K562 (cell line): ENCODE results near the gene ANAPC4. TPM values are rescaled to one million over a fixed set of nuclear protein-coding genes. Genes with fewer than 3 reads are reported as not detected.

Experiments
- ATAC-seq: fragments of 200-7000 bp; cut with Tn5 transposase; 3 replicates; pipeline ENCODE4 v1.9.1; 2020; ENCODE audit warnings: moderate library complexity
- BruUV-seq: library from RNA; stranded (reverse); fragments of 400-500 nt; replicated peaks from 2 replicates; lab custom pipeline; 2021; lab: Mats Ljungman, UMichigan
- CTCF ChIA-PET: fragments of 300-600 bp; formaldehyde crosslinking; extraction: SDS; loops from one replicate; lab custom pipeline; 2021; ENCODE audit warnings: low intra/inter-chr PET ratio; lab: Yijun Ruan, JAX
- POLR2A ChIA-PET: fragments of 300-600, 350-650 bp; sonication (Branson Sonifier 250); formaldehyde crosslinking; extraction: SDS; loops from one replicate; lab custom pipeline; 2021; ENCODE audit warnings: antibody characterized with exemption, inconsistent platforms; lab: Yijun Ruan, JAX
- DNase-seq, 4 experiments: peaks; one replicate each; pipeline versions ENCODE4 v3.0.0 to v3.0.0-alpha.2; 2011 to 2018; ENCODE audit warnings: low spot score in 3 of 4, mixed read lengths in 3 of 4; ENCODE audit errors: extremely low read depth in 1 of 4
- FAIRE-seq: peaks from 2 replicates; lab custom pipeline; 2011; peaks lifted over from hg19 to GRCh38; lab: Jason Lieb, UNC
- H2AFZ ChIP-seq: 2 replicates; pipeline ENCODE4 v1.6.0; 2011; ENCODE audit warnings: low read depth, low read length, control low read depth, inconsistent platforms
- H3K27ac ChIP-seq: fragments of 200-600 bp; 3 replicates; pipeline ENCODE4 v1.8.0; 2011; ENCODE audit warnings: low read depth, mild to moderate bottlenecking, control low read depth, inconsistent platforms, low read length, moderate library complexity, mixed read lengths; ENCODE audit errors: extremely low read depth
- H3K27me3 ChIP-seq, 2 experiments: fragments of 300-600 bp in 1 of 2; 2 replicates in 1 of 2; 3 replicates in 1 of 2; pipeline versions ENCODE4 v1.6.0 to v1.8.0; 2011; ENCODE audit warnings: inconsistent platforms in 2 of 2, low read length in 2 of 2, mild to moderate bottlenecking in 1 of 2, mixed read lengths in 1 of 2, moderate library complexity in 1 of 2; ENCODE audit not compliant: control insufficient read depth in 2 of 2, insufficient read depth in 2 of 2
- H3K36me3 ChIP-seq: fragments of 300-600 bp; 3 replicates; pipeline ENCODE4 v1.8.0; 2011; ENCODE audit warnings: mild to moderate bottlenecking, low read length, inconsistent platforms; ENCODE audit not compliant: control insufficient read depth, insufficient read depth
- H3K4me1 ChIP-seq, 2 experiments: fragments of 200-600 bp in 1 of 2; replicated peaks in 1 of 2; 2 replicates in 1 of 2; 3 replicates in 1 of 2; pipeline versions ENCODE4 v1.5.1 to v1.8.0; 2011; ENCODE audit warnings: inconsistent platforms in 2 of 2, low read length in 2 of 2, mild to moderate bottlenecking in 1 of 2, mixed read lengths in 1 of 2, moderate library complexity in 1 of 2; ENCODE audit not compliant: control insufficient read depth in 2 of 2, insufficient read depth in 2 of 2
- H3K4me2 ChIP-seq: 2 replicates; pipeline ENCODE4 v1.6.1; 2011; ENCODE audit warnings: low read length, control low read depth, inconsistent platforms, mixed read lengths; ENCODE audit not compliant: insufficient read depth
- H3K4me3 ChIP-seq: fragments of 200-600 bp; sonication (generic), shearing (Covaris generic); 2 replicates; pipeline ENCODE4 v1.5.1; 2016; ENCODE audit warnings: control low read depth, inconsistent platforms
- H3K79me2 ChIP-seq: fragments of 200-600 bp; 3 replicates; pipeline ENCODE4 v1.8.0; 2011; ENCODE audit warnings: low read length, inconsistent platforms; ENCODE audit not compliant: control insufficient read depth, insufficient read depth
- H3K9ac ChIP-seq, 2 experiments: 2 replicates each; pipeline versions ENCODE4 v1.6.0 to v1.6.1; 2011; ENCODE audit warnings: low read depth in 2 of 2, low read length in 2 of 2, control low read depth in 1 of 2, inconsistent platforms in 1 of 2, mild to moderate bottlenecking in 1 of 2, mixed read lengths in 1 of 2; ENCODE audit not compliant: insufficient read depth in 1 of 2
- H3K9me1 ChIP-seq: one replicate; pipeline ENCODE4 v1.6.0; 2011; ENCODE audit warnings: inconsistent platforms, mild to moderate bottlenecking, low read length, moderate library complexity; ENCODE audit not compliant: control insufficient read depth, insufficient read depth
- H3K9me3 ChIP-seq: replicated peaks from 2 replicates; pipeline ENCODE4 v1.5.1; 2011; ENCODE audit warnings: low read depth, low read length, inconsistent platforms; ENCODE audit not compliant: control insufficient read depth, insufficient read depth
- H4K20me1 ChIP-seq: replicated peaks from 2 replicates; pipeline ENCODE4 v1.6.1; 2011; ENCODE audit warnings: low read length, inconsistent platforms, mixed read lengths; ENCODE audit not compliant: control insufficient read depth, insufficient read depth
- BDP1 ChIP-seq: IDR thresholded peaks from 3 replicates; pipeline ENCODE4 v1.6.1; 2011; ENCODE audit not compliant: insufficient read length, insufficient read depth
- CBX3 ChIP-seq, 2 experiments: IDR thresholded peaks; 1 replicate in 1 of 2; 2 replicates in 1 of 2; pipeline ENCODE4 v1.6.1; 2012; ENCODE audit warnings: inconsistent platforms in 2 of 2, low read length in 2 of 2, borderline replicate concordance in 1 of 2, control low read depth in 1 of 2
- FOS ChIP-seq: IDR thresholded peaks from 3 replicates; pipeline ENCODE4 v1.6.1; 2011; ENCODE audit not compliant: insufficient read length; ENCODE audit errors: extremely low read depth
- ZNF778 ChIP-seq: fragments of 450-650 bp; formaldehyde crosslinking; IDR thresholded peaks from 2 replicates; pipeline ENCODE4 v1.4.0; 2020; ENCODE audit warnings: mild to moderate bottlenecking, moderate library complexity
- WGBS: fragments of 100-300 bp; shearing (Covaris generic); methylation state at CpG from one replicate; pipeline ENCODE4 v1.1.6; 2016; ENCODE audit warnings: low coverage, mixed read lengths; ENCODE audit not compliant: insufficient coverage; ENCODE audit errors: missing lambda C conversion rate; 5-methylcytosine and 5-hydroxymethylcytosine counted together
- in situ Hi-C: fragments of 300-500 bp; cut with MboI; formaldehyde crosslinking; loops from 4 replicates; pipeline ENCODE4 v1.15.0; 2018; ENCODE audit warnings: inconsistent platforms, mixed read lengths
- intact Hi-C: fragments of 100-400 bp; cut with micrococcal nuclease; formaldehyde crosslinking; loops from 2 replicates; pipeline ENCODE4 v1.14.2; 2022
- polyA plus RNA-seq, 8 experiments: library from polyadenylated mRNA; depleted of rRNA in 4 of 8; stranded (reverse) in 5 of 8; unstranded in 3 of 8; fragments of >200 nt; fragmentation: Nextera tagmentation in 2 of 8; fragmentation: Illumina TruSeq in 1 of 8; extraction: Ambion mirVana in 2 of 8; extraction: Trizol in 1 of 8; gene quantifications; 2 replicates each; pipeline versions ENCODE4 v1.2.1 to v1.2.3, GENCODE V29; 2011 to 2014; ENCODE audit warnings: inconsistent platforms in 1 of 8, missing spikeins in 1 of 8
- total RNA-seq, 7 experiments: library from RNA; depleted of rRNA in 6 of 7; stranded (reverse); fragments of >200 nt in 6 of 7; fragmentation: Illumina TruSeq in 2 of 7; extraction: Trizol in 2 of 7; gene quantifications; 2 replicates each; pipeline versions ENCODE4 v1.2.1 to v1.2.3, GENCODE V29; 2011 to 2021; ENCODE audit warnings: low replicate concordance in 1 of 7
- TF ChIP-seq, protein P1 (sequence below): fragments of 450-650 bp; IDR thresholded peaks from 2 replicates; pipeline ENCODE4 v1.6.1; 2014; ENCODE audit warnings: low read depth, mild to moderate bottlenecking, moderate library complexity, borderline replicate concordance
- TF ChIP-seq, protein P2 (sequence below): fragments of 450-650 bp; conservative IDR thresholded peaks from 2 replicates; pipeline ENCODE4 v1.6.1; 2016; ENCODE audit warnings: missing genetic modification characterization, low read depth, mild to moderate bottlenecking, control low read depth, missing compliant biosample characterization

ANAPC4 gene
- total and polyA plus RNA-seq, 9 of the 15 experiments (the other 6 are each of a cell fraction or from before 2014, with no cell fraction given): 23.9 to 47.0 (median 31.9) TPM

DNA sequence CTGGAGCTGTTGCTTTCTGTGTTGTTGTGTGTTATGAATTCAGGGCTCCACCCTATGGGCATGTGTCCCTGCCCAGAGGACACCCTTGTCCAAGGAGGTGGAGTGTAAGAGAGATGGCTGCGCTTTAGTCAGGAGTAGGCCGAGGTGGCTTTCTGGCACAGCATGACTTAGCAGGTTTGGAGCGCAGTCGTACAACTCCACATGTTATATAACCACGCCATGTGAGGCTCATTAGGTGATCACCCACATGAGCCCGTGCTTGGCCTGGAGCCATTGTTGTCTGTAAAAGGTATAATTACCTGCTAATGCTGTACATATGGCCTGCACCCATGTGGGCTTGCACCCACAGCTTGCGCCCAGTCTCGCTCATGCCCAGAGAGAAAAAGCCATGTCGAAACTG, 15.8 kb upstream of the ANAPC4 start:
- no peaks in the 10 kb centered on the region for H4K20me1 ChIP-seq
- ChIA-PET CTCF (no interaction called here), POLR2A (interaction anchor here (0.6 kb wide), 1 partner anchor 45 kb away, joined by 3 read pairs; no protein-coding TSS in a partner anchor)
- ATAC-seq (no peak), DNase-seq (no peak), FAIRE-seq (no peak)
- H2AFZ ChIP-seq: no peak overlapping the region
- H3K4me3 ChIP-seq: no peak overlapping the region
- H3K9me3 ChIP-seq: no peaks in the 10 kb centered on the region
- H3K27me3 ChIP-seq: no peaks in the 10 kb centered on the region
- no peaks in the 10 kb centered on the region for H3K4me1 ChIP-seq
- no peak overlapping the region for H3K4me2 ChIP-seq
- intact Hi-C loops (no loop called here), in situ Hi-C loops (no loop called here)
- H3K9ac ChIP-seq: no peak overlapping the region
- H3K79me2 ChIP-seq: no peaks in the 10 kb centered on the region
- TF ChIP-seq, protein P1, sequence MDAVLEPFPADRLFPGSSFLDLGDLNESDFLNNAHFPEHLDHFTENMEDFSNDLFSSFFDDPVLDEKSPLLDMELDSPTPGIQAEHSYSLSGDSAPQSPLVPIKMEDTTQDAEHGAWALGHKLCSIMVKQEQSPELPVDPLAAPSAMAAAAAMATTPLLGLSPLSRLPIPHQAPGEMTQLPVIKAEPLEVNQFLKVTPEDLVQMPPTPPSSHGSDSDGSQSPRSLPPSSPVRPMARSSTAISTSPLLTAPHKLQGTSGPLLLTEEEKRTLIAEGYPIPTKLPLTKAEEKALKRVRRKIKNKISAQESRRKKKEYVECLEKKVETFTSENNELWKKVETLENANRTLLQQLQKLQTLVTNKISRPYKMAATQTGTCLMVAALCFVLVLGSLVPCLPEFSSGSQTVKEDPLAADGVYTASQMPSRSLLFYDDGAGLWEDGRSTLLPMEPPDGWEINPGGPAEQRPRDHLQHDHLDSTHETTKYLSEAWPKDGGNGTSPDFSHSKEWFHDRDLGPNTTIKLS: no peak
- TF ChIP-seq, protein P2, sequence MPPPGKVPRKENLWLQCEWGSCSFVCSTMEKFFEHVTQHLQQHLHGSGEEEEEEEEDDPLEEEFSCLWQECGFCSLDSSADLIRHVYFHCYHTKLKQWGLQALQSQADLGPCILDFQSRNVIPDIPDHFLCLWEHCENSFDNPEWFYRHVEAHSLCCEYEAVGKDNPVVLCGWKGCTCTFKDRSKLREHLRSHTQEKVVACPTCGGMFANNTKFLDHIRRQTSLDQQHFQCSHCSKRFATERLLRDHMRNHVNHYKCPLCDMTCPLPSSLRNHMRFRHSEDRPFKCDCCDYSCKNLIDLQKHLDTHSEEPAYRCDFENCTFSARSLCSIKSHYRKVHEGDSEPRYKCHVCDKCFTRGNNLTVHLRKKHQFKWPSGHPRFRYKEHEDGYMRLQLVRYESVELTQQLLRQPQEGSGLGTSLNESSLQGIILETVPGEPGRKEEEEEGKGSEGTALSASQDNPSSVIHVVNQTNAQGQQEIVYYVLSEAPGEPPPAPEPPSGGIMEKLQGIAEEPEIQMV (tag): no peak
- no peak for TF ChIP-seq ZNF778 (CRISPR knock-in tag)
- no peak for TF ChIP-seq FOS
- 0 out of 3 replicates have a peak, but pooled peaks of 1 of the 2 experiments have one; percentile 25 for TF ChIP-seq CBX3 (IDR thresholded peaks at IDR 0.05; ENCODE audit: borderline replicate concordance in 1 of 2, low read length in 2 of 2)
- TF ChIP-seq BDP1: no peak
- WGBS: 92% methylated on average over 9 of the region's 9 CpGs
- H3K27ac ChIP-seq: no peak overlapping the region
- no TSS peak for BruUV-seq
- peaks cover 35% of the 10 kb centered on the region for H3K36me3 ChIP-seq
- H3K9me1 ChIP-seq: no peaks in the 10 kb centered on the region
